ENCODE measurements around the gene ADCK1. TPM values are rescaled to one million over a fixed set of nuclear protein-coding genes. Genes with fewer than 3 reads are reported as not detected.
"Not testable (repeated sequence)": the region's sequence is repeated elsewhere in the genome, so short reads cannot be mapped to it uniquely, and the experiment has no call there.

Gene ADCK1
- total RNA-seq, 4 donors from 2014 or later = 4.4 to 9.4 (median 7.5) TPM

DNA sequence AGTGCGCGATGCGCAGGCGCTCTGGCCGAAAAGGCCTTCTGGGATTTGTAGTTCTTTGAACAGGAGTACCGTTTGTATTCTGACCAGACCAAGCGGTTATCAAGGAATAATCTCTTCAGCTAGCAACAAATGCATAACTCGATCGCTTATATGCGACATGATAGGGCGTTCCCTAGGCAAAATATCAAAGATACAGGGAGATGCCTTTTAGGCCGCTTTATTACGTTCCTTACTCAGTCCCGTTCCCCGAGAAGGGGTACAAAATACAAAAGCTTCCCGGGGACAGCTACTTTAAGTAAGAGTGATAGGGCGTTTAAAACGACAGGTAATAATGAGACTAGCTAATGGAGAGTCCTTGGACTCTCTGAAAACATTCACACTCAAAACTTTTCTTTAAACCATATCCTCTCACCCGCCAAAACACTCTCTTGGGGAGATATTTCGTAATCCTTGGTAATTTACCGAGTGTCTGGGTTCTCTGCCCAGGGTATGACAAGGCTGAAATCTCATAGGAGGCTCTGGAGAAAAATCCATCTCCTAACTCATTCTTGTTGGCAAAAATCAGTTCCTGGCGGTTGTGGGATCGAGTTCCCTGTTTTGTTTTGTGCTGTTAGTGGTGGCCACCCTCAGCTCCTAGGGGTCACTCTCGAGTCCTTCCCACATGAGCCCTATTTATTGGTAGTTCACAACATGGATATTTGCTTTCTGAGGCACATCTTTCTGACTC, 38.5 kb upstream of the ADCK1 start:
- WGBS, 2 donors = 2 to 3% methylated on average over 24 of the region's 24 CpGs
- H3K4me1 ChIP-seq = peaks cover 0 to 44% (median 15%) of the 10 kb centered on the region in 4 donors

GRCh38 chr14:77763316-77763715, 36.6 kb upstream of the ADCK1 start:
- no peak overlapping the region for H3K27ac ChIP-seq
- H3K27me3 ChIP-seq = no peaks in the 10 kb centered on the region
- TF ChIP-seq POLR2A (IDR thresholded peaks at IDR 0.05) (no peak), EP300 (IDR thresholded peaks at IDR 0.05) (no peak)
- TF ChIP-seq, protein P1, sequence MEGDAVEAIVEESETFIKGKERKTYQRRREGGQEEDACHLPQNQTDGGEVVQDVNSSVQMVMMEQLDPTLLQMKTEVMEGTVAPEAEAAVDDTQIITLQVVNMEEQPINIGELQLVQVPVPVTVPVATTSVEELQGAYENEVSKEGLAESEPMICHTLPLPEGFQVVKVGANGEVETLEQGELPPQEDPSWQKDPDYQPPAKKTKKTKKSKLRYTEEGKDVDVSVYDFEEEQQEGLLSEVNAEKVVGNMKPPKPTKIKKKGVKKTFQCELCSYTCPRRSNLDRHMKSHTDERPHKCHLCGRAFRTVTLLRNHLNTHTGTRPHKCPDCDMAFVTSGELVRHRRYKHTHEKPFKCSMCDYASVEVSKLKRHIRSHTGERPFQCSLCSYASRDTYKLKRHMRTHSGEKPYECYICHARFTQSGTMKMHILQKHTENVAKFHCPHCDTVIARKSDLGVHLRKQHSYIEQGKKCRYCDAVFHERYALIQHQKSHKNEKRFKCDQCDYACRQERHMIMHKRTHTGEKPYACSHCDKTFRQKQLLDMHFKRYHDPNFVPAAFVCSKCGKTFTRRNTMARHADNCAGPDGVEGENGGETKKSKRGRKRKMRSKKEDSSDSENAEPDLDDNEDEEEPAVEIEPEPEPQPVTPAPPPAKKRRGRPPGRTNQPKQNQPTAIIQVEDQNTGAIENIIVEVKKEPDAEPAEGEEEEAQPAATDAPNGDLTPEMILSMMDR (IDR thresholded peaks at IDR 0.05) = no peak
- H3K36me3 ChIP-seq = no peaks in the 10 kb centered on the region
- H3K4me3 ChIP-seq = no peak overlapping the region
- 55 to 60% methylated on average over 1 of the region's 1 CpG for WGBS, 2 donors
- H3K4me1 ChIP-seq = peaks cover 0 to 27% (median 12%) of the 10 kb centered on the region in 4 donors
- no peaks in the 10 kb centered on the region for H3K9me3 ChIP-seq
- DNase-seq (ENCODE audit: low spot score in 2 of 2) = no peak

More for the DNA sequence above, 38.5 kb upstream of the ADCK1 start:
- DNase-seq (ENCODE audit: low spot score in 2 of 2) = peak in 1 of 2 donors; percentile 63
- no peaks in the 10 kb centered on the region for H3K27me3 ChIP-seq
- peak overlapping the region; percentile 72 to 98 (median 84) for H3K4me3 ChIP-seq
- H3K36me3 ChIP-seq = peaks cover 0 to 2% (median 0%) of the 10 kb centered on the region in 3 donors
- no peak for TF ChIP-seq EP300 (IDR thresholded peaks at IDR 0.05)
- TF ChIP-seq, protein P1 (IDR thresholded peaks at IDR 0.05) = peak in 1 of 5 experiments; percentile 16
- no peaks in the 10 kb centered on the region for H3K9me3 ChIP-seq
- peak overlapping the region; percentile 91 to 96 (median 94) for H3K27ac ChIP-seq

DNA sequence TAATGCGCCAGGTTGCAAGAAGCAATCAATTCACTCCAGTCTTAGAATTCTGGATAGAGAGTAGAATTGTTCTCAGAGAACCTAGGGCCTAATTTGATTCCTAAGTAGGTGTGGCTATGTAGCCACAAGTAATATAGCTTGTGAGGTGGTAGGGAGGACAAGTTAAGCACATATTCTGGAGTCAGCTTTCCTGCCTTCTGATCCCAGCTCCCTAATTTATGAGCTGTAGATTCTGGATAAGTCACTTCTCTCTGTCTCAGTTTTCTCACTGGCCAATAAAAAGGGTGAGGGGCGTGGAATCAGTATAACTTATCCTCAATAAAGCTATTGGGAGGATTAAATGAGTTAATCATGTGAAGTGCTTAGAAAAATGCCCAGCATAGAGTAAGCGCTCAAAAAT, 35.9 kb upstream of the ADCK1 start:
- no peak for DNase-seq (ENCODE audit: low spot score in 2 of 2)
- Histone ChIP-seq H3K9me3 (no peaks in the 10 kb centered on the region), H3K27me3 (no peaks in the 10 kb centered on the region), H3K36me3 (no peaks in the 10 kb centered on the region), H3K4me1 (peaks cover 0 to 20% (median 9%) of the 10 kb centered on the region in 4 donors), H3K4me3 (no peak overlapping the region), H3K27ac (no peak overlapping the region)
- 85 to 86% methylated on average over 3 of the region's 3 CpGs for WGBS, 2 donors
- TF ChIP-seq, protein P1 (IDR thresholded peaks at IDR 0.05) = no peak
- TF ChIP-seq EP300 (IDR thresholded peaks at IDR 0.05) = no peak
- no peak for TF ChIP-seq POLR2A (IDR thresholded peaks at IDR 0.05)

DNA sequence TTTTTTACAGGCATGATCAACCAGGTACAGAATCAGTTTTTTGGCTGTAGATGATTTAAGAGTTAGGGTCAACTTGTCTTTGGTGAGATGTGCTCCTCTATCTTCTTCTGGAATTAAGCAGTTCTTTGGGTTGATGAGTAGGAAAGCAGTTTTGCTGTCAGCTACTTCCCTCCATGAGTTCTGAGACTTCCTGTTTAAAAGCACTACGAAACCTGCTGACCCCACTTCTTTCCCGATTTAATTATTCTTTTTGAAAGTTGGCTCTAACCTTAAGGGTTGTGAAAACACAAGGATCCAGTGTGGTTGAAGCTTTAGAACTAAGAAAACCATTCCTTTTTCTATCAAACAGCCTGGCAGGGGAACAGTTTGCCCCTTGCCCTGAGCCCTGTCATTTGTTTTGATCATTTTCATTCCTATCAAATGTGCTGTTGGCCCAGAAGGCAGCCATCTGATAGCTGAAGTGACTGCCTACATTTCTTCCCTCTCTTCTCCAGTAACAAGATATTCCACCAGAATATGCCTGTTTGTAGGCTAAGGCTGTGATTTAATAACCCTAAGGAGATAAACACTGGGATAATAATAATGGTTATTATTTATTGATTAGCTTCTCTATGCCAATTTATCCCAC, 31.4 kb upstream of the ADCK1 start:
- H3K4me1 ChIP-seq; H3K27me3 ChIP-seq; H3K36me3 ChIP-seq; H3K9me3 ChIP-seq; H3K4me3 ChIP-seq; DNase-seq (ENCODE audit: low spot score in 2 of 2): not testable (repeated sequence)
- H3K27ac ChIP-seq = peak overlapping the region in 2 of 4 donors; percentile 44 to 48
- WGBS, 2 donors = 32 to 48% methylated on average over 2 of the region's 2 CpGs

GRCh38 chr14:77773966-77774365, 25.9 kb upstream of the ADCK1 start:
- H3K27me3 ChIP-seq; DNase-seq (ENCODE audit: low spot score in 2 of 2); H3K27ac ChIP-seq; H3K4me3 ChIP-seq; H3K4me1 ChIP-seq; H3K36me3 ChIP-seq; H3K9me3 ChIP-seq: not testable (repeated sequence)
- 76 to 86% methylated on average over 4 of the region's 4 CpGs for WGBS, 2 donors

GRCh38 chr14:77782202-77782601, 17.7 kb upstream of the ADCK1 start:
- no peak overlapping the region for H3K27ac ChIP-seq
- no peaks in the 10 kb centered on the region for H3K27me3 ChIP-seq
- no peak for TF ChIP-seq EP300 (IDR thresholded peaks at IDR 0.05)
- TF ChIP-seq, protein P1 (IDR thresholded peaks at IDR 0.05) = no peak
- H3K4me1 ChIP-seq = no peaks in the 10 kb centered on the region
- no peaks in the 10 kb centered on the region for H3K36me3 ChIP-seq
- H3K9me3 ChIP-seq = no peaks in the 10 kb centered on the region
- H3K4me3 ChIP-seq = no peak overlapping the region
- no peak for DNase-seq (ENCODE audit: low spot score in 2 of 2)
